K562 (cell line): ENCODE data around the gene NDOR1. TPM values are rescaled to one million over a fixed set of nuclear protein-coding genes. Genes with fewer than 3 reads are reported as not detected.

Experiments used
- ARID3A ChIP-seq: IDR thresholded peaks from 2 replicates; pipeline ENCODE4 v1.6.1; 2012; ENCODE audit warnings: low read depth, low read length, improper control_type of control experiment, borderline replicate concordance
- ARNT ChIP-seq, 2 experiments: fragments of 450-650 bp; IDR thresholded peaks; 2 replicates each; pipeline ENCODE4 v1.6.1; 2016; ENCODE audit warnings: mild to moderate bottlenecking in 1 of 2
- CEBPZ ChIP-seq: fragments of 150-350 bp; IDR thresholded peaks from 2 replicates; pipeline ENCODE4 v1.6.1; 2014; ENCODE audit warnings: low read depth, mild to moderate bottlenecking, low read length, borderline replicate concordance
- KHSRP ChIP-seq: fragments of 450-650 bp; IDR thresholded peaks from 2 replicates; pipeline ENCODE4 v1.6.1; 2017
- ZNF197 ChIP-seq: fragments of 200-800 bp; sonication (Bioruptor generic); IDR thresholded peaks from 2 replicates; pipeline ENCODE4 v1.6.1; 2016; ENCODE audit warnings: low read depth, missing genetic modification characterization, missing compliant biosample characterization
- ZNF311 ChIP-seq: fragments of 250-450 bp; sonication (Bioruptor Pico); IDR thresholded peaks from 2 replicates; pipeline ENCODE4 v1.4.0; 2020; ENCODE audit warnings: mild to moderate bottlenecking, moderate library complexity
- ZNF354B ChIP-seq: fragments of 250-450 bp; sonication (Bioruptor Pico); IDR thresholded peaks from 2 replicates; pipeline ENCODE4 v1.4.0; 2020
- ZNF395 ChIP-seq: fragments of 200-800 bp; sonication (Bioruptor generic); IDR thresholded peaks from 2 replicates; pipeline ENCODE4 v1.6.1; 2017; ENCODE audit warnings: missing genetic modification characterization, missing compliant biosample characterization
- ZNF77 ChIP-seq: fragments of 250-450 bp; sonication (Bioruptor Pico); IDR thresholded peaks from 2 replicates; pipeline ENCODE4 v1.5.0; 2020
- polyA plus RNA-seq, 8 experiments: library from polyadenylated mRNA; depleted of rRNA in 4 of 8; stranded (reverse) in 5 of 8; unstranded in 3 of 8; fragments of >200 nt; fragmentation: Nextera tagmentation in 2 of 8; fragmentation: Illumina TruSeq in 1 of 8; extraction: Ambion mirVana in 2 of 8; extraction: Trizol in 1 of 8; gene quantifications; 2 replicates each; pipeline versions ENCODE4 v1.2.1 to v1.2.3, GENCODE V29; 2011 to 2014; ENCODE audit warnings: inconsistent platforms in 1 of 8, missing spikeins in 1 of 8
- total RNA-seq, 7 experiments: library from RNA; depleted of rRNA in 6 of 7; stranded (reverse); fragments of >200 nt in 6 of 7; fragmentation: Illumina TruSeq in 2 of 7; extraction: Trizol in 2 of 7; gene quantifications; 2 replicates each; pipeline versions ENCODE4 v1.2.1 to v1.2.3, GENCODE V29; 2011 to 2021; ENCODE audit warnings: low replicate concordance in 1 of 7
- TF ChIP-seq, protein P1 (sequence below), 2 experiments: fragments of 450-650 bp in 1 of 2; IDR thresholded peaks; 2 replicates each; pipeline ENCODE4 v1.6.1; 2011 to 2017; ENCODE audit warnings: low read depth in 2 of 2, antibody characterized with exemption in 1 of 2, borderline replicate concordance in 1 of 2, low read length in 1 of 2, mild to moderate bottlenecking in 1 of 2, mixed read lengths in 1 of 2; ENCODE audit not compliant: control insufficient read depth in 1 of 2
- TF ChIP-seq, protein P2 (sequence below): sonication (generic); formaldehyde crosslinking; IDR thresholded peaks from 2 replicates; pipeline ENCODE4 v1.8.0; 2022; ENCODE audit warnings: mild to moderate bottlenecking, missing genetic modification reagents
- TF ChIP-seq, protein P3 (sequence below), 2 experiments: fragments of 150-350 bp in 1 of 2; IDR thresholded peaks; 2 replicates each; pipeline ENCODE4 v1.6.1; 2012 to 2016; ENCODE audit warnings: low read depth in 2 of 2, low read length in 2 of 2, mild to moderate bottlenecking in 1 of 2, moderate library complexity in 1 of 2

The NDOR1 gene
- total and polyA plus RNA-seq, 9 of the 15 experiments (the other 6 are each of a cell fraction or from before 2014, with no cell fraction given), result 0.06 to 36.9 (median 6.9) TPM

GRCh38 chr9:137240318-137240840 is 34.9 kb downstream of the NDOR1 start (continued):
- TF ChIP-seq, protein P1, sequence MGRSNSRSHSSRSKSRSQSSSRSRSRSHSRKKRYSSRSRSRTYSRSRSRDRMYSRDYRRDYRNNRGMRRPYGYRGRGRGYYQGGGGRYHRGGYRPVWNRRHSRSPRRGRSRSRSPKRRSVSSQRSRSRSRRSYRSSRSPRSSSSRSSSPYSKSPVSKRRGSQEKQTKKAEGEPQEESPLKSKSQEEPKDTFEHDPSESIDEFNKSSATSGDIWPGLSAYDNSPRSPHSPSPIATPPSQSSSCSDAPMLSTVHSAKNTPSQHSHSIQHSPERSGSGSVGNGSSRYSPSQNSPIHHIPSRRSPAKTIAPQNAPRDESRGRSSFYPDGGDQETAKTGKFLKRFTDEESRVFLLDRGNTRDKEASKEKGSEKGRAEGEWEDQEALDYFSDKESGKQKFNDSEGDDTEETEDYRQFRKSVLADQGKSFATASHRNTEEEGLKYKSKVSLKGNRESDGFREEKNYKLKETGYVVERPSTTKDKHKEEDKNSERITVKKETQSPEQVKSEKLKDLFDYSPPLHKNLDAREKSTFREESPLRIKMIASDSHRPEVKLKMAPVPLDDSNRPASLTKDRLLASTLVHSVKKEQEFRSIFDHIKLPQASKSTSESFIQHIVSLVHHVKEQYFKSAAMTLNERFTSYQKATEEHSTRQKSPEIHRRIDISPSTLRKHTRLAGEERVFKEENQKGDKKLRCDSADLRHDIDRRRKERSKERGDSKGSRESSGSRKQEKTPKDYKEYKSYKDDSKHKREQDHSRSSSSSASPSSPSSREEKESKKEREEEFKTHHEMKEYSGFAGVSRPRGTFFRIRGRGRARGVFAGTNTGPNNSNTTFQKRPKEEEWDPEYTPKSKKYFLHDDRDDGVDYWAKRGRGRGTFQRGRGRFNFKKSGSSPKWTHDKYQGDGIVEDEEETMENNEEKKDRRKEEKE (IDR thresholded peaks at IDR 0.05; ENCODE audit: borderline replicate concordance in 1 of 2, control insufficient read depth in 1 of 2, low read depth in 2 of 2, low read length in 1 of 2), result no peak
- TF ChIP-seq ARID3A (no peak), CEBPZ (no peak), ZNF311 (CRISPR knock-in tag) (0 out of 2 replicates have a peak, but pooled peaks have one; percentile 45), ZNF77 (no peak), ZNF354B (CRISPR knock-in tag) (no peak), ARNT (IDR thresholded peaks at IDR 0.05) (no peak), ZNF197 (no peak), ZNF395 (no peak), KHSRP (no peak)
- TF ChIP-seq, protein P2, sequence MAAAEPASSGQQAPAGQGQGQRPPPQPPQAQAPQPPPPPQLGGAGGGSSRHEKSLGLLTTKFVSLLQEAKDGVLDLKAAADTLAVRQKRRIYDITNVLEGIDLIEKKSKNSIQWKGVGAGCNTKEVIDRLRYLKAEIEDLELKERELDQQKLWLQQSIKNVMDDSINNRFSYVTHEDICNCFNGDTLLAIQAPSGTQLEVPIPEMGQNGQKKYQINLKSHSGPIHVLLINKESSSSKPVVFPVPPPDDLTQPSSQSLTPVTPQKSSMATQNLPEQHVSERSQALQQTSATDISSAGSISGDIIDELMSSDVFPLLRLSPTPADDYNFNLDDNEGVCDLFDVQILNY (CRISPR knock-in tag), result no peak
- TF ChIP-seq, protein P3, sequence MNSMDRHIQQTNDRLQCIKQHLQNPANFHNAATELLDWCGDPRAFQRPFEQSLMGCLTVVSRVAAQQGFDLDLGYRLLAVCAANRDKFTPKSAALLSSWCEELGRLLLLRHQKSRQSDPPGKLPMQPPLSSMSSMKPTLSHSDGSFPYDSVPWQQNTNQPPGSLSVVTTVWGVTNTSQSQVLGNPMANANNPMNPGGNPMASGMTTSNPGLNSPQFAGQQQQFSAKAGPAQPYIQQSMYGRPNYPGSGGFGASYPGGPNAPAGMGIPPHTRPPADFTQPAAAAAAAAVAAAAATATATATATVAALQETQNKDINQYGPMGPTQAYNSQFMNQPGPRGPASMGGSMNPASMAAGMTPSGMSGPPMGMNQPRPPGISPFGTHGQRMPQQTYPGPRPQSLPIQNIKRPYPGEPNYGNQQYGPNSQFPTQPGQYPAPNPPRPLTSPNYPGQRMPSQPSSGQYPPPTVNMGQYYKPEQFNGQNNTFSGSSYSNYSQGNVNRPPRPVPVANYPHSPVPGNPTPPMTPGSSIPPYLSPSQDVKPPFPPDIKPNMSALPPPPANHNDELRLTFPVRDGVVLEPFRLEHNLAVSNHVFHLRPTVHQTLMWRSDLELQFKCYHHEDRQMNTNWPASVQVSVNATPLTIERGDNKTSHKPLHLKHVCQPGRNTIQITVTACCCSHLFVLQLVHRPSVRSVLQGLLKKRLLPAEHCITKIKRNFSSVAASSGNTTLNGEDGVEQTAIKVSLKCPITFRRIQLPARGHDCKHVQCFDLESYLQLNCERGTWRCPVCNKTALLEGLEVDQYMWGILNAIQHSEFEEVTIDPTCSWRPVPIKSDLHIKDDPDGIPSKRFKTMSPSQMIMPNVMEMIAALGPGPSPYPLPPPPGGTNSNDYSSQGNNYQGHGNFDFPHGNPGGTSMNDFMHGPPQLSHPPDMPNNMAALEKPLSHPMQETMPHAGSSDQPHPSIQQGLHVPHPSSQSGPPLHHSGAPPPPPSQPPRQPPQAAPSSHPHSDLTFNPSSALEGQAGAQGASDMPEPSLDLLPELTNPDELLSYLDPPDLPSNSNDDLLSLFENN (IDR thresholded peaks at IDR 0.05; ENCODE audit: low read depth in 2 of 2, low read length in 2 of 2), result no peak
